ENCODE measurements around the gene PALD1. TPM values are rescaled to one million over a fixed set of nuclear protein-coding genes. Genes with fewer than 3 reads are reported as not detected.

Gene PALD1
- total RNA-seq, 4 donors from 2014 or later, result 6.2 to 12.1 (median 7.7) TPM

DNA sequence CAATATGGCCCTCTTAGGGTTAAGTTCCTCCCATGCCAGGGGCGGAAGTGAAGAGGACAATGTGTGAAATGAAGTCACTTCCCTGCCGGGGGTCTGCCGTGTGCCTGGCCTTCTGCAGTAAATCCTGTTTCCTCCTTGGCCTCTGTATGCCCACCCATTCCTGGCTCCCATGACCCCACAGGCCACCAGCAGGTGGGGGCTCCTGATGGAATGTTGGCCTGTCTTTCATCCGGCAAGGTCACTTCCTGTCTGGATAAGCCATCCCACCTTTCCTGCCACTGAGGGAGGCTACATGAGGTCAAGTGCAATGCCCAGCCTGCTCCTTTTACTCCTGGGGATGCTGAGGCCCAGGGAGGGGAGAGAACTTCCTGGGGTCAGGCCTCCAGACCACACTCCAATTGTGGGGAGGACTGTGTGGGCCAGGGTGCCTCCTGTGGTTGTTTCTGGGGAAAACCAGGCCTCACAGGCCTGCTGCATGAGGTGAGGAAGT lies 22.3 kb downstream of the PALD1 start:
- TF ChIP-seq CTCF (IDR thresholded peaks at IDR 0.05), result no peak
- Histone ChIP-seq H3K27me3 (peaks cover 3% of the 10 kb centered on the region), H3K36me3 (no peaks in the 10 kb centered on the region), H3K4me1 (peaks cover 8% of the 10 kb centered on the region), H3K27ac (no peak overlapping the region), H3K9me3 (no peaks in the 10 kb centered on the region), H3K4me3 (no peak overlapping the region)
- WGBS, result 48% methylated on average over 4 of the region's 4 CpGs
- no peak for DNase-seq (ENCODE audit: low spot score in 2 of 2)

GRCh38 chr10:70502406-70502805 lies 23.8 kb downstream of the PALD1 start:
- H3K4me1 ChIP-seq, result peaks cover 8% of the 10 kb centered on the region
- H3K27me3 ChIP-seq, result no peaks in the 10 kb centered on the region
- H3K27ac ChIP-seq, result no peak overlapping the region
- no peak overlapping the region for H3K4me3 ChIP-seq
- TF ChIP-seq POLR2AphosphoS5 (IDR thresholded peaks at IDR 0.05), result no peak
- no peak for TF ChIP-seq POLR2A (IDR thresholded peaks at IDR 0.05)
- TF ChIP-seq EP300 (IDR thresholded peaks at IDR 0.05), result no peak
- no peak for TF ChIP-seq CTCF (IDR thresholded peaks at IDR 0.05)
- no peak for DNase-seq (ENCODE audit: low spot score in 2 of 2)
- 89% methylated on average over 3 of the region's 3 CpGs for WGBS
- H3K36me3 ChIP-seq, result no peaks in the 10 kb centered on the region
- H3K9me3 ChIP-seq, result no peaks in the 10 kb centered on the region

DNA sequence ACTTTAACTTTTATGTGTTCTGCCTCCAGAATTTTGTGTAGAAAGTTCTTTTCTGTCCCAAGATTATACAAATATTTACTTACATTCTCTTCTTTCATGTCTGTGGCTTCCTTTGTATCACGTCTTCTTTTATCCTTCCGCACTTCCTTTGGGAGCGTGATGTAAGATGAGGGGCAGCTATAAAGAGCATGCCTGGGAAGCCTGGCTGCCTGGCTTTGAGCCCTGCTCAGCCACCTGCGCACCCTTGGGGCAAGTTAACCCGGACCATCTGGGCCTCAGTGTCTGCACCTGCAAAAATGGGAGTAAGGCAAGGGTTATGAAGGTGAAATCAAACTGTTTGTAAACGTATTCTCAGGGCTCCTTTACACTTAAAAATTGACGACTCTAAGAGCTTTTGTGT lies 25.2 kb downstream of the PALD1 start:
- no peak for DNase-seq (ENCODE audit: low spot score in 2 of 2)
- Histone ChIP-seq H3K27me3 (no peaks in the 10 kb centered on the region), H3K9me3 (no peaks in the 10 kb centered on the region), H3K27ac (no peak overlapping the region), H3K4me3 (no peak overlapping the region), H3K36me3 (no peaks in the 10 kb centered on the region), H3K4me1 (peaks cover 15% of the 10 kb centered on the region)
- WGBS, result 66% methylated on average over 7 of the region's 7 CpGs
- no peak for TF ChIP-seq CTCF (IDR thresholded peaks at IDR 0.05)
- TF ChIP-seq POLR2A (IDR thresholded peaks at IDR 0.05), result no peak
- no peak for TF ChIP-seq EP300 (IDR thresholded peaks at IDR 0.05)
- TF ChIP-seq POLR2AphosphoS5 (IDR thresholded peaks at IDR 0.05), result no peak

DNA sequence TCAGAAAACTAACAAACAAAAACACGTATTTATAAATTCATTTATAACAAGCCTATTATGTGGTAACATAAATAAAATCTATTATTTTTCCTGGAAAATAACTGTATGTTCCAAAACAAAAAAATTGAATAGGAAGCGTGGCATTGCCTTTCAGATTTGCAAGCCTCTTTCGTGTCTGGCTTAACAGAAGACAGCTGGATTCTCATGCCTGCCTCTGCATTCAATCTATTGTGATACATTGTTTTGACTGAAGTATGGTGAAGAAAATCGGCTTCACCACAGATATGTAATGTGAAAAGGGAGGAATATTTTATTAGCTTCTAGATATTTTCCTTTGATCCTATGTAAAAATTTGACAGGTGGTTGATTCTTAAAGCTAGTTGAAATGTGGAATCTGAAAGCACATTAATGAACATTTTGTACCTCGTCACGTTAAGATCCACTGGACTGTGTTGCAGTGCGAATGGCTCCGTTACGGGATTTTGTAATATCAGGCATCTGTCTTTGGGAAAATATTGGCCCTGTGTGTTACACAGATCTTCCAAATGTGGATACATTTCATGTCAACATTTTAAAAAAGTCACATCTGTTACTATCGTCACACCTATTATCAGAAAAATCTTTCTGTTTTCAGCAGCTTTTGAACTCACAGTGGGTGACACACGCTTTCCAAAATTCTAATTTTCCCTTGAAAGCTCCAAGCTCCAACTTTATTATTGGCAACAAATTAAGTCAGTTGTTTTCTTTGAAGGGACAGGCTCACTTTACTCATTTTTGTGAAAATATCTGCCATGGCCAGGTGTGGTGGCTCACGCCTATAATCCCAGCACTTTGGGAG lies 26.2 kb downstream of the PALD1 start:
- Histone ChIP-seq H3K27me3 (no peaks in the 10 kb centered on the region), H3K9me3 (no peaks in the 10 kb centered on the region), H3K4me3 (no peak overlapping the region), H3K27ac (no peak overlapping the region), H3K4me1 (peaks cover 21% of the 10 kb centered on the region), H3K36me3 (no peaks in the 10 kb centered on the region)
- 67% methylated on average over 12 of the region's 12 CpGs for WGBS
- no peak for DNase-seq (ENCODE audit: low spot score in 2 of 2)
- TF ChIP-seq POLR2A (IDR thresholded peaks at IDR 0.05), result no peak
- no peak for TF ChIP-seq EP300 (IDR thresholded peaks at IDR 0.05)
- no peak for TF ChIP-seq POLR2AphosphoS5 (IDR thresholded peaks at IDR 0.05)
- TF ChIP-seq CTCF (IDR thresholded peaks at IDR 0.05), result no peak

DNA sequence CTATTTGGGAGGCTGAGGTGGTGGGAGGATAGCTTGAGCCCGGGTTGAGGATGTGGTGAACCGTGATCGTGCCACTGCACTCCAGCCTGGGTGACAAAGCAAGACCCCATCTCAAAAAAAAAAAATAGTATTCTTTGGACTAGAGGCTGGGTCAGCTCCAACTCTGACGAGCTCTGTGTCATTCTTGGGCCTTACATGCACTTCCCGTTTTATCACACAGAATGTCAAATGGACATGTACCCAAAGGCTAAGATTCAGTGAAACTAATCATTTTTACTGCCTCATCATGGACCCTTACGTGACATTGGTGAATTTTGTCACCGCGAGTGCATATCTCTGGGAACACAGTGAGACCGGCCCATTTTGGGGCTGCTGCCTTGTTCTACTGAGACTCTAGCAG lies 27.3 kb downstream of the PALD1 start:
- Histone ChIP-seq H3K27me3 (no peaks in the 10 kb centered on the region), H3K4me1 (peaks cover 27% of the 10 kb centered on the region), H3K9me3 (no peaks in the 10 kb centered on the region), H3K27ac (no peak overlapping the region), H3K36me3 (no peaks in the 10 kb centered on the region), H3K4me3 (no peak overlapping the region)
- TF ChIP-seq POLR2A (IDR thresholded peaks at IDR 0.05), result no peak
- no peak for TF ChIP-seq POLR2AphosphoS5 (IDR thresholded peaks at IDR 0.05)
- no peak for TF ChIP-seq EP300 (IDR thresholded peaks at IDR 0.05)
- no peak for TF ChIP-seq CTCF (IDR thresholded peaks at IDR 0.05)
- 92% methylated on average over 9 of the region's 9 CpGs for WGBS
- DNase-seq (ENCODE audit: low spot score in 2 of 2), result no peak

Measured in suprapubic skin (tissue), 4 donors.